HepG2 (cell line): Measurements from ENCODE around the gene FBXW8. TPM values are rescaled to one million over a fixed set of nuclear protein-coding genes. Genes with fewer than 3 reads are reported as not detected.

Experiments used
- ATAC-seq: fragments of 200-7000 bp; cut with Tn5 transposase; 3 replicates; pipeline ENCODE4 v1.9.1; 2020; ENCODE audit warnings: mild to moderate bottlenecking, moderate library complexity
- BruUV-seq: library from RNA; stranded (reverse); fragments of 400-500 nt; replicated peaks from 2 replicates; lab custom pipeline; 2021; lab: Mats Ljungman, UMichigan
- CTCF ChIA-PET: fragments of 300-600 bp; formaldehyde crosslinking; extraction: SDS; loops from one replicate; lab custom pipeline; 2021; ENCODE audit warnings: low total read pairs, inconsistent platforms, low intra/inter-chr PET ratio; lab: Yijun Ruan, JAX
- POLR2A ChIA-PET: fragments of 350-600 bp; sonication (Branson Sonifier 250); formaldehyde crosslinking; loops from one replicate; lab custom pipeline; 2020; ENCODE audit warnings: antibody characterized with exemption, inconsistent platforms; lab: Yijun Ruan, JAX
- DNase-seq: peaks from one replicate; pipeline ENCODE4 v3.0.0-alpha.2; 2015; ENCODE audit warnings: low spot score
- FAIRE-seq: peaks from 3 replicates; lab custom pipeline; 2011; peaks lifted over from hg19 to GRCh38; lab: Jason Lieb, UNC
- H2AFZ ChIP-seq: one replicate; pipeline ENCODE4 v1.6.1; 2011; ENCODE audit warnings: low read length, inconsistent platforms
- H3K27ac ChIP-seq: fragments of 300-600 bp; 3 replicates; pipeline ENCODE4 v1.8.0; 2011; ENCODE audit warnings: mixed run types, mild to moderate bottlenecking, mixed read lengths, low read length, inconsistent platforms; ENCODE audit not compliant: insufficient read depth; ENCODE audit errors: extremely low read length
- H3K27me3 ChIP-seq, 2 experiments: fragments of 200-600 bp in 1 of 2; 2 replicates in 1 of 2; 3 replicates in 1 of 2; pipeline versions ENCODE4 v1.6.0 to v1.8.0; 2011; ENCODE audit warnings: low read length in 2 of 2, mild to moderate bottlenecking in 2 of 2, moderate library complexity in 2 of 2, inconsistent platforms in 1 of 2; ENCODE audit not compliant: insufficient read depth in 2 of 2, control insufficient read depth in 1 of 2
- H3K36me3 ChIP-seq, 2 experiments: fragments of 200-600 bp in 1 of 2; replicated peaks in 1 of 2; 2 replicates in 1 of 2; 3 replicates in 1 of 2; pipeline versions ENCODE4 v1.5.1 to v1.8.0; 2011; ENCODE audit warnings: low read length in 2 of 2, inconsistent platforms in 1 of 2; ENCODE audit not compliant: insufficient read depth in 2 of 2, control insufficient read depth in 1 of 2
- H3K4me1 ChIP-seq: 2 replicates; pipeline ENCODE4 v1.5.1; 2012; ENCODE audit warnings: low read length, inconsistent platforms; ENCODE audit not compliant: insufficient read depth
- H3K4me2 ChIP-seq: 2 replicates; pipeline ENCODE4 v1.6.0; 2011; ENCODE audit warnings: low read depth, low read length, inconsistent platforms
- H3K4me3 ChIP-seq, 3 experiments: fragments of 200-600 bp in 1 of 3; sonication (generic), shearing (Covaris generic) in 1 of 3; replicated peaks in 1 of 3; 2 replicates each; pipeline ENCODE4 v1.5.1; 2011 to 2016; ENCODE audit warnings: low read length in 3 of 3, inconsistent platforms in 2 of 3, low read depth in 2 of 3, mild to moderate bottlenecking in 2 of 3, control low read depth in 1 of 3, mixed read lengths in 1 of 3; ENCODE audit not compliant: insufficient read depth in 1 of 3
- H3K79me2 ChIP-seq: one replicate; pipeline ENCODE4 v1.6.1; 2011; ENCODE audit warnings: low read length, inconsistent platforms; ENCODE audit not compliant: insufficient read depth
- H3K9ac ChIP-seq: 2 replicates; pipeline ENCODE4 v1.6.0; 2011; ENCODE audit warnings: mild to moderate bottlenecking, low read depth, low read length, inconsistent platforms; ENCODE audit not compliant: insufficient read depth
- H3K9me3 ChIP-seq: 2 replicates; pipeline ENCODE4 v1.5.1; 2012; ENCODE audit warnings: mild to moderate bottlenecking, low read length
- H4K20me1 ChIP-seq: 2 replicates; pipeline ENCODE4 v1.6.0; 2011; ENCODE audit warnings: inconsistent platforms, mild to moderate bottlenecking, low read length, moderate library complexity; ENCODE audit not compliant: insufficient read depth
- CEBPG ChIP-seq: IDR thresholded peaks from 2 replicates; pipeline ENCODE4 v1.6.1; 2016
- CREB1 ChIP-seq, 2 experiments: fragments of 450-650 bp in 1 of 2; IDR thresholded peaks; 2 replicates each; pipeline ENCODE4 v1.6.1; 2016 to 2017; ENCODE audit warnings: control low read depth in 1 of 2, mild to moderate bottlenecking in 1 of 2, missing compliant biosample characterization in 1 of 2, missing genetic modification characterization in 1 of 2
- FOXC1 ChIP-seq: sonication (generic); formaldehyde crosslinking; IDR thresholded peaks from 2 replicates; pipeline ENCODE4 v1.8.0; 2022; ENCODE audit warnings: mild to moderate bottlenecking, missing genetic modification reagents, borderline replicate concordance
- FOXM1 ChIP-seq: sonication (generic); formaldehyde crosslinking; IDR thresholded peaks from 2 replicates; pipeline ENCODE4 v1.5.0; 2020; ENCODE audit warnings: missing genetic modification reagents
- ISX ChIP-seq: sonication (generic); formaldehyde crosslinking; conservative IDR thresholded peaks from 2 replicates; pipeline ENCODE4 v1.5.0; 2020; ENCODE audit warnings: missing genetic modification reagents
- PHB2 ChIP-seq: fragments of 450-650 bp; IDR thresholded peaks from 2 replicates; pipeline ENCODE4 v1.6.1; 2018; ENCODE audit not compliant: partially characterized antibody
- YY1 ChIP-seq: IDR thresholded peaks from 2 replicates; pipeline ENCODE4 v1.6.1; 2011; ENCODE audit warnings: low read length, low read depth, moderate library complexity, mild to moderate bottlenecking; ENCODE audit not compliant: insufficient read depth, insufficient replicate concordance
- ZFP41 ChIP-seq: sonication (generic); formaldehyde crosslinking; IDR thresholded peaks from 2 replicates; pipeline ENCODE4 v1.4.0; 2020; ENCODE audit warnings: mild to moderate bottlenecking, missing genetic modification reagents, borderline replicate concordance
- WGBS: methylation state at CpG from one replicate; pipeline ENCODE4 v1.1.6; 2017; ENCODE audit warnings: low lambda C conversion rate; 5-methylcytosine and 5-hydroxymethylcytosine counted together
- in situ Hi-C: cut with HindIII; loops from 2 replicates; pipeline ENCODE4 v1.10.0; 2017; ENCODE audit warnings: low pct_unique_long_range_greater_than_20kb; ENCODE audit not compliant: extremely low pct_ligation_motif_present
- intact Hi-C: fragments of 100-400 bp; cut with micrococcal nuclease; formaldehyde crosslinking; loops from one replicate; pipeline ENCODE4 v1.10.0; 2022; ENCODE audit not compliant: unreplicated experiment
- polyA plus RNA-seq, 8 experiments: library from polyadenylated mRNA; depleted of rRNA in 3 of 8; stranded (reverse) in 7 of 8; unstranded in 1 of 8; fragments of >200 nt; fragmentation: Illumina TruSeq in 4 of 8; extraction: Trizol in 4 of 8; gene quantifications; 2 replicates each; pipeline versions ENCODE4 v1.2.1 to v1.2.3, GENCODE V29; 2011 to 2016; ENCODE audit warnings: low read depth in 4 of 8, missing spikeins in 1 of 8, mixed read lengths in 1 of 8; ENCODE audit not compliant: insufficient read depth in 1 of 8
- total RNA-seq, 5 experiments: library from RNA; depleted of rRNA; stranded (reverse); fragments of >200 nt; fragmentation: Illumina TruSeq; extraction: Trizol; gene quantifications; 2 replicates each; pipeline ENCODE4 v1.2.3, GENCODE V29; 2016; ENCODE audit warnings: low read depth in 1 of 5
- TF ChIP-seq, protein P1 (sequence below): sonication (generic); formaldehyde crosslinking; IDR thresholded peaks from 2 replicates; pipeline ENCODE4 v1.5.1; 2020; ENCODE audit warnings: mild to moderate bottlenecking, missing genetic modification reagents, moderate library complexity
- TF ChIP-seq, protein P2 (sequence below): sonication (generic); formaldehyde crosslinking; IDR thresholded peaks from 2 replicates; pipeline ENCODE4 v1.5.0; 2020; ENCODE audit warnings: mild to moderate bottlenecking, missing genetic modification reagents, borderline replicate concordance
- TF ChIP-seq, protein P3 (sequence below): sonication (generic); formaldehyde crosslinking; IDR thresholded peaks from 2 replicates; pipeline ENCODE4 v1.4.0; 2020; ENCODE audit warnings: missing genetic modification reagents

FBXW8 gene
- total and polyA plus RNA-seq, 2 of the 13 experiments (the other 11 are each of a cell fraction or from before 2014, with no cell fraction given), result 5.1 to 5.9 TPM

DNA sequence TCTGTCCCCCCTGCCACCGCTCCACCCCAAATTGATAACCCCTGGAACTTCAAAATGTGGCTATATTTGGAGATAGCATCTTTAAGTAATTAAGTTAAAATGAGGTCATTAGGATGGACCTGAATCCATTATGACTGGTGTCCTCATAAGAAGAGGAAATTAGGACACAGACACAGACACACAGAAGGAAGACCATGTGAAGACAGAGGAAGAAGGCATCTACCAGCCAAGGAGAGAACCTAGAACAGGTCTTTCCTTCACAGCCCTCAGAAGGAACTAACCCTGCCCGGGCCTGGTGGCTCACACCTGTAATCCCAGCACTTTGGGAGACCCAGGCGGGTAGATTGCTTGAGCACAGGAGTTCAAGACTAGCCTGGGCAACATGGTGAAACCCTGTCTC is 25.9 kb upstream of the FBXW8 start:
- in situ Hi-C loops, result loop anchor here (5.0 kb wide), 1 partner anchor 183 kb away; no protein-coding TSS in a partner anchor
- CTCF ChIA-PET, result no interaction called here
- no TSS peak for BruUV-seq

More for the DNA sequence above, 25.9 kb upstream of the FBXW8 start:
- ATAC-seq, result no peak
- peaks cover 31% of the 10 kb centered on the region for H3K4me1 ChIP-seq
- no peaks in the 10 kb centered on the region for H4K20me1 ChIP-seq
- no peak for DNase-seq
- no peaks in the 10 kb centered on the region for H3K79me2 ChIP-seq
- H3K4me3 ChIP-seq, result no peak overlapping the region
- POLR2A ChIA-PET, result no interaction called here
- H3K27ac ChIP-seq, result no peak overlapping the region
- H3K4me2 ChIP-seq, result no peak overlapping the region
- FAIRE-seq, result no peak
- no peak overlapping the region for H2AFZ ChIP-seq
- no peak overlapping the region for H3K9ac ChIP-seq
- no peaks in the 10 kb centered on the region for H3K36me3 ChIP-seq
- H3K9me3 ChIP-seq, result no peaks in the 10 kb centered on the region
- 2% methylated on average over 3 of the region's 3 CpGs for WGBS
- H3K27me3 ChIP-seq, result peaks cover 10 to 56% of the 10 kb centered on the region in 2 experiments
- intact Hi-C loops, result no loop called here
- TF ChIP-seq YY1 (no peak), PHB2 (no peak), CREB1 (IDR thresholded peaks at IDR 0.05) (no peak), CREB1 (CRISPR knock-in tag; IDR thresholded peaks at IDR 0.05) (no peak), FOXC1 (CRISPR knock-in tag) (no peak), FOXM1 (CRISPR knock-in tag) (no peak), ZFP41 (CRISPR knock-in tag) (no peak), CEBPG (CRISPR knock-in tag) (no peak), ISX (no peak)
- TF ChIP-seq, protein P1, sequence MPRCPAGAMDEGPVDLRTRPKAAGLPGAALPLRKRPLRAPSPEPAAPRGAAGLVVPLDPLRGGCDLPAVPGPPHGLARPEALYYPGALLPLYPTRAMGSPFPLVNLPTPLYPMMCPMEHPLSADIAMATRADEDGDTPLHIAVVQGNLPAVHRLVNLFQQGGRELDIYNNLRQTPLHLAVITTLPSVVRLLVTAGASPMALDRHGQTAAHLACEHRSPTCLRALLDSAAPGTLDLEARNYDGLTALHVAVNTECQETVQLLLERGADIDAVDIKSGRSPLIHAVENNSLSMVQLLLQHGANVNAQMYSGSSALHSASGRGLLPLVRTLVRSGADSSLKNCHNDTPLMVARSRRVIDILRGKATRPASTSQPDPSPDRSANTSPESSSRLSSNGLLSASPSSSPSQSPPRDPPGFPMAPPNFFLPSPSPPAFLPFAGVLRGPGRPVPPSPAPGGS (CRISPR knock-in tag), result no peak
- TF ChIP-seq, protein P2, sequence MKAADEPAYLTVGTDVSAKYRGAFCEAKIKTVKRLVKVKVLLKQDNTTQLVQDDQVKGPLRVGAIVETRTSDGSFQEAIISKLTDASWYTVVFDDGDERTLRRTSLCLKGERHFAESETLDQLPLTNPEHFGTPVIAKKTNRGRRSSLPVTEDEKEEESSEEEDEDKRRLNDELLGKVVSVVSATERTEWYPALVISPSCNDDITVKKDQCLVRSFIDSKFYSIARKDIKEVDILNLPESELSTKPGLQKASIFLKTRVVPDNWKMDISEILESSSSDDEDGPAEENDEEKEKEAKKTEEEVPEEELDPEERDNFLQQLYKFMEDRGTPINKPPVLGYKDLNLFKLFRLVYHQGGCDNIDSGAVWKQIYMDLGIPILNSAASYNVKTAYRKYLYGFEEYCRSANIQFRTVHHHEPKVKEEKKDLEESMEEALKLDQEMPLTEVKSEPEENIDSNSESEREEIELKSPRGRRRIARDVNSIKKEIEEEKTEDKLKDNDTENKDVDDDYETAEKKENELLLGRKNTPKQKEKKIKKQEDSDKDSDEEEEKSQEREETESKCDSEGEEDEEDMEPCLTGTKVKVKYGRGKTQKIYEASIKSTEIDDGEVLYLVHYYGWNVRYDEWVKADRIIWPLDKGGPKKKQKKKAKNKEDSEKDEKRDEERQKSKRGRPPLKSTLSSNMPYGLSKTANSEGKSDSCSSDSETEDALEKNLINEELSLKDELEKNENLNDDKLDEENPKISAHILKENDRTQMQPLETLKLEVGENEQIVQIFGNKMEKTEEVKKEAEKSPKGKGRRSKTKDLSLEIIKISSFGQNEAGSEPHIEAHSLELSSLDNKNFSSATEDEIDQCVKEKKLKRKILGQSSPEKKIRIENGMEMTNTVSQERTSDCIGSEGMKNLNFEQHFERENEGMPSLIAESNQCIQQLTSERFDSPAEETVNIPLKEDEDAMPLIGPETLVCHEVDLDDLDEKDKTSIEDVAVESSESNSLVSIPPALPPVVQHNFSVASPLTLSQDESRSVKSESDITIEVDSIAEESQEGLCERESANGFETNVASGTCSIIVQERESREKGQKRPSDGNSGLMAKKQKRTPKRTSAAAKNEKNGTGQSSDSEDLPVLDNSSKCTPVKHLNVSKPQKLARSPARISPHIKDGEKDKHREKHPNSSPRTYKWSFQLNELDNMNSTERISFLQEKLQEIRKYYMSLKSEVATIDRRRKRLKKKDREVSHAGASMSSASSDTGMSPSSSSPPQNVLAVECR, result no peak
- TF ChIP-seq, protein P3, sequence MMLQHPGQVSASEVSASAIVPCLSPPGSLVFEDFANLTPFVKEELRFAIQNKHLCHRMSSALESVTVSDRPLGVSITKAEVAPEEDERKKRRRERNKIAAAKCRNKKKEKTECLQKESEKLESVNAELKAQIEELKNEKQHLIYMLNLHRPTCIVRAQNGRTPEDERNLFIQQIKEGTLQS, result no peak
- TF ChIP-seq, all 625 proteins: peak for 0
